ENCODE data around the gene IFNGR2. TPM values are rescaled to one million over a fixed set of nuclear protein-coding genes. Genes with fewer than 3 reads are reported as not detected.
A peak's percentile ranks its signal among the peaks of the same experiment; 100 is the strongest.

IFNGR2 gene
- total RNA-seq, 1 experiment from 2014 or later = 44.1 TPM

DNA sequence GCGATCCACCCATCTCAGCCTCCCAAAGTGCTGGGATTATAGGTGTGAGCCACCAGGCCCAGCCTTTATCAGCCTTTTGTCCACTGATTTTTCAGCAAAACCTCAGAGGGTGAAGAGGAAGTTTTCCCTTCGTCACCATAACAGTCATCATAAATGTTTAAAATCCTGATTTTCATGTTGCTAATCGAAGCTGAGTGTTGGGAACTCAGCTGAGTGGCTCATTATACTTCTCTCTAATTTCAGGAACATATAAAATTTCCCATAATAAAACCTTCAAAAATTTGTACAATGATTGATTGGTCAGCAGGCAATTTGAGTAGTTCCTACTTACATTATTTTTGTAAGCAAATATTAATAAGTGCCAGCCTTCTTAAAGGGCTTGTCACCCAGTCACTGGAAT lies 31.8 kb upstream of the IFNGR2 start:
- no CpG with 5 or more reads among the region's 3 CpGs for WGBS (ENCODE audit: extremely low coverage, insufficient read length, low lambda C conversion rate)
- H3K79me2 ChIP-seq (ENCODE audit: insufficient read depth, low read length) = no peaks in the 10 kb centered on the region
- H2BK20ac ChIP-seq (ENCODE audit: low read depth, low read length, poor library complexity, severe bottlenecking) = no peak overlapping the region
- no peak overlapping the region for H3T11ph ChIP-seq (ENCODE audit: low read length)
- no peak overlapping the region for H3K9ac ChIP-seq (ENCODE audit: extremely low read depth, insufficient read length, low read length)
- no peak overlapping the region for H3K27ac ChIP-seq (ENCODE audit: insufficient read length, low read depth, low read length)
- no peak overlapping the region for H3K4ac ChIP-seq (ENCODE audit: low read depth, low read length)
- no peak overlapping the region for H2BK5ac ChIP-seq (ENCODE audit: insufficient read length, low read length)
- H3K23ac ChIP-seq (ENCODE audit: insufficient read length, low read depth, low read length) = no peak overlapping the region
- H3K56ac ChIP-seq (ENCODE audit: insufficient read length, low read depth, low read length) = no peak overlapping the region
- H3K23me2 ChIP-seq (ENCODE audit: insufficient read length, low read depth, low read length, poor library complexity, severe bottlenecking) = peaks cover 2% of the 10 kb centered on the region
- H2BK120ac ChIP-seq (ENCODE audit: low read depth, low read length, poor library complexity, severe bottlenecking) = no peak overlapping the region
- H2AFZ ChIP-seq (ENCODE audit: low read length) = no peak overlapping the region
- Mint-ChIP-seq H3K36me3 (ENCODE audit: insufficient read depth in 1 of 3, low read depth in 3 of 3) (peaks cover 16 to 29% (median 28%) of the 10 kb centered on the region in 3 experiments), H3K9me3 (peaks cover 27 to 34% of the 10 kb centered on the region in 2 experiments), H3K4me1 (0 out of 4 replicates have a peak, but pooled peaks cover 0 to 5% of the 10 kb centered on the region in 2 experiments), H3K4me3 (no peak overlapping the region), H3K27ac (peak overlapping the region in 1 of 3 experiments; percentile 70; a peak in 1 of 7 replicates), H3K27me3 (ENCODE audit: low read depth) (peaks cover 3% of the 10 kb centered on the region; the same call in 1 of the 2 replicates)
- H4K8ac ChIP-seq (replicated peaks; ENCODE audit: insufficient read length, low read depth, low read length) = no peak overlapping the region
- H3K9me3 ChIP-seq (ENCODE audit: control insufficient read depth, low read depth, low read length) = peaks cover 4% of the 10 kb centered on the region
- H3K4me2 ChIP-seq (ENCODE audit: insufficient read depth, insufficient read length, low read length) = no peak overlapping the region
- no peak overlapping the region for H4K91ac ChIP-seq (ENCODE audit: insufficient read length, low read depth, low read length)
- H2BK12ac ChIP-seq (ENCODE audit: insufficient read length, low read depth, low read length) = no peak overlapping the region
- no peak overlapping the region for H3K18ac ChIP-seq (ENCODE audit: insufficient read length, low read depth, low read length)
- TF ChIP-seq, protein P1, sequence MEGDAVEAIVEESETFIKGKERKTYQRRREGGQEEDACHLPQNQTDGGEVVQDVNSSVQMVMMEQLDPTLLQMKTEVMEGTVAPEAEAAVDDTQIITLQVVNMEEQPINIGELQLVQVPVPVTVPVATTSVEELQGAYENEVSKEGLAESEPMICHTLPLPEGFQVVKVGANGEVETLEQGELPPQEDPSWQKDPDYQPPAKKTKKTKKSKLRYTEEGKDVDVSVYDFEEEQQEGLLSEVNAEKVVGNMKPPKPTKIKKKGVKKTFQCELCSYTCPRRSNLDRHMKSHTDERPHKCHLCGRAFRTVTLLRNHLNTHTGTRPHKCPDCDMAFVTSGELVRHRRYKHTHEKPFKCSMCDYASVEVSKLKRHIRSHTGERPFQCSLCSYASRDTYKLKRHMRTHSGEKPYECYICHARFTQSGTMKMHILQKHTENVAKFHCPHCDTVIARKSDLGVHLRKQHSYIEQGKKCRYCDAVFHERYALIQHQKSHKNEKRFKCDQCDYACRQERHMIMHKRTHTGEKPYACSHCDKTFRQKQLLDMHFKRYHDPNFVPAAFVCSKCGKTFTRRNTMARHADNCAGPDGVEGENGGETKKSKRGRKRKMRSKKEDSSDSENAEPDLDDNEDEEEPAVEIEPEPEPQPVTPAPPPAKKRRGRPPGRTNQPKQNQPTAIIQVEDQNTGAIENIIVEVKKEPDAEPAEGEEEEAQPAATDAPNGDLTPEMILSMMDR (conservative IDR thresholded peaks at IDR 0.05) = no peak
- no peaks in the 10 kb centered on the region for H3K27me3 ChIP-seq (ENCODE audit: insufficient read depth, low read length)
- H3K4me1 ChIP-seq (ENCODE audit: insufficient read depth, low read length) = no peaks in the 10 kb centered on the region
- no peaks in the 10 kb centered on the region for H3K79me1 ChIP-seq (ENCODE audit: insufficient read depth, low read depth, low read length, poor library complexity, severe bottlenecking)
- no peak overlapping the region for H3K14ac ChIP-seq (ENCODE audit: insufficient read depth, low read length)
- H2BK15ac ChIP-seq (ENCODE audit: low read depth, low read length) = no peak overlapping the region
- no peak for DNase-seq
- no peak overlapping the region for H4K5ac ChIP-seq (ENCODE audit: insufficient read length, low read depth, low read length)
- no peaks in the 10 kb centered on the region for H4K20me1 ChIP-seq (ENCODE audit: control insufficient read depth, insufficient read depth, insufficient read length)
- no peak overlapping the region for H2AK5ac ChIP-seq (ENCODE audit: insufficient read length, low read length)
